Activated T-cell treated with anti-CD3 and anti-CD28 coated beads for 24 hours (primary cell): Measurements from ENCODE around the gene WIPF1.

Experiments
- DNase-seq: peaks from one replicate; pipeline ENCODE4 v3.0.0-alpha.2; 2020; ENCODE audit warnings: low read depth

The WIPF1 gene

GRCh38 chr2:174597345-174598047, at the start of gene WIPF1:
Gene WIPF1 (minus strand): TSS chr2:174597804. CDS start chr2:174585573, 12,231 bp downstream.
- no peak for DNase-seq

- DNase-seq, result no peak
Observed at GRCh38 chr2:174645296-174645695, 47.7 kb upstream of the WIPF1 start.

GRCh38 chr2:174644406-174644805, 46.8 kb upstream of the WIPF1 start:
- no peak for DNase-seq

- DNase-seq, result no peak
Observed at GRCh38 chr2:174643356-174643755, 45.8 kb upstream of the WIPF1 start.

GRCh38 chr2:174641168-174641567, 43.6 kb upstream of the WIPF1 start:
- no peak for DNase-seq

GRCh38 chr2:174636987-174637386, 39.4 kb upstream of the WIPF1 start:
- no peak for DNase-seq

GRCh38 chr2:174635776-174636404, 38.3 kb upstream of the WIPF1 start:
- DNase-seq, result no peak

- DNase-seq, result no peak
Observed at GRCh38 chr2:174635015-174635593, 37.5 kb upstream of the WIPF1 start.

GRCh38 chr2:174634130-174635014, 36.8 kb upstream of the WIPF1 start:
- peak; percentile 31 for DNase-seq

GRCh38 chr2:174633623-174633930, 36.0 kb upstream of the WIPF1 start:
- no peak for DNase-seq

GRCh38 chr2:174632841-174633622, 35.4 kb upstream of the WIPF1 start:
- DNase-seq, result no peak

GRCh38 chr2:174631009-174631981, 33.7 kb upstream of the WIPF1 start:
- DNase-seq, result no peak

- DNase-seq, result no peak
Observed at GRCh38 chr2:174630107-174630506, 32.5 kb upstream of the WIPF1 start.

- no peak for DNase-seq
Observed at GRCh38 chr2:174629506-174629905, 31.9 kb upstream of the WIPF1 start.

- no peak for DNase-seq
Observed at GRCh38 chr2:174628528-174629169, 31.0 kb upstream of the WIPF1 start.

GRCh38 chr2:174627216-174627615, 29.6 kb upstream of the WIPF1 start:
- DNase-seq, result no peak

- no peak for DNase-seq
Observed at GRCh38 chr2:174624895-174625430, 27.4 kb upstream of the WIPF1 start.

GRCh38 chr2:174623690-174624089, 26.1 kb upstream of the WIPF1 start:
- no peak for DNase-seq

GRCh38 chr2:174623106-174623637, 25.6 kb upstream of the WIPF1 start:
- no peak for DNase-seq

GRCh38 chr2:174621323-174621722, 23.7 kb upstream of the WIPF1 start:
- DNase-seq, result no peak
